HUES64 (cell line): ENCODE results near the gene PSMF1.

ENCODE experiments used
- H3K27ac ChIP-seq: 2 replicates; pipeline ENCODE4 v1.7.0; 2013; ENCODE audit warnings: low read depth, low read length, inconsistent platforms
- H3K27me3 ChIP-seq: 2 replicates; pipeline ENCODE4 v1.6.1; 2013; ENCODE audit warnings: mild to moderate bottlenecking, low read length; ENCODE audit not compliant: insufficient read depth
- H3K36me3 ChIP-seq: 2 replicates; pipeline ENCODE4 v1.6.1; 2013; ENCODE audit warnings: mild to moderate bottlenecking, low read length; ENCODE audit not compliant: insufficient read depth
- H3K4me1 ChIP-seq: 2 replicates; pipeline ENCODE4 v1.6.1; 2013; ENCODE audit warnings: mild to moderate bottlenecking, low read length, moderate library complexity; ENCODE audit not compliant: insufficient read depth
- H3K4me3 ChIP-seq: 2 replicates; pipeline ENCODE4 v1.5.1; 2013; ENCODE audit warnings: mild to moderate bottlenecking, low read length, moderate library complexity
- H3K9ac ChIP-seq: 2 replicates; pipeline ENCODE4 v1.6.1; 2013; ENCODE audit warnings: mild to moderate bottlenecking, low read depth, low read length
- H3K9me3 ChIP-seq: 2 replicates; pipeline ENCODE4 v1.6.1; 2013; ENCODE audit warnings: low read depth, low read length; ENCODE audit not compliant: insufficient read depth
- WGBS: fragments of 150-250, 120-280 bp; methylation state at CpG from one replicate; pipeline ENCODE4 v1.1.7; 2013; ENCODE audit warnings: missing lambda C conversion rate; 5-methylcytosine and 5-hydroxymethylcytosine counted together

PSMF1 gene

DNA sequence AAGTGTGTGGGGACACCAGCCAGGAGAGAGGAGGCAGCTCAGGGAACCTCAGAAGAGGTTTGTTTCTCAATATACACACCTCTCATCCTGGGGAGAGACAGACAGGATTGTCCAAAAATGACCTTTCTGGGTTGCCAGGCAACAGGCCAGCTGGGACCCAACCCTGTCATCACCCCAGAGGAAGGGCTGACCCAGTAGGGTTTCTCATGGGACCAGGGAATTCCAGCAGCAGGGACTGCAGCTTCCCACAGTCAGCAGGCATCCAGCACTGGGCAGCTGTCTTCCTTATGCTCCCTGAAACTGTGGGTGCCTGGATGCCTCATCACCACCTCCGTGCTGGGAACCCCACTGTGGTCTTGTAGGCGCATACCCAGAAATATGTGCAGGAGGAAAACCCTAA lies 86.2 kb downstream of the PSMF1 start:
- Histone ChIP-seq H3K4me1 (no peaks in the 10 kb centered on the region), H3K4me3 (no peak overlapping the region), H3K27ac (no peak overlapping the region), H3K9ac (no peak overlapping the region), H3K36me3 (no peaks in the 10 kb centered on the region), H3K27me3 (no peaks in the 10 kb centered on the region), H3K9me3 (no peaks in the 10 kb centered on the region)
- WGBS = 92% methylated on average over 2 of the region's 2 CpGs

DNA sequence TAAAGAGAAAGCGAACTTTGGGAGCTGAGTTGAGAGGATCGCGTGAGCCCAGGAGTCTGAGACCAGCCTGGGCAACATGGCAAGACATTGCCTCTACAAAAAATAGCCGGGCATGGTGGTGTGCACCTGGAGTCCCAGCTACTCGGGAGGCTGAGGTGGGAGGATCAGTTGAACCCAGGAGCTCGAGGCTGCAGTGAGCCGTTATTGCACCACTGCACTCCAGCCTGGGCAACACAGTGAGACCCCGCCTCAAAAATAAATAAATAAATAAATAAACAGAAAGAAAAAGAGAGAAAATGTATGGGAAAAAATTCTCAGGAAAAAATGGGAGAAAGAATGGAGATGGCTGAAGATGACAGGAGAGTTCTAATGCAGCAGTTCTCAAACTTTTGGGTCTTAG lies 87.4 kb downstream of the PSMF1 start:
- no peaks in the 10 kb centered on the region for H3K4me1 ChIP-seq
- 94% methylated on average over 6 of the region's 8 CpGs for WGBS

DNA sequence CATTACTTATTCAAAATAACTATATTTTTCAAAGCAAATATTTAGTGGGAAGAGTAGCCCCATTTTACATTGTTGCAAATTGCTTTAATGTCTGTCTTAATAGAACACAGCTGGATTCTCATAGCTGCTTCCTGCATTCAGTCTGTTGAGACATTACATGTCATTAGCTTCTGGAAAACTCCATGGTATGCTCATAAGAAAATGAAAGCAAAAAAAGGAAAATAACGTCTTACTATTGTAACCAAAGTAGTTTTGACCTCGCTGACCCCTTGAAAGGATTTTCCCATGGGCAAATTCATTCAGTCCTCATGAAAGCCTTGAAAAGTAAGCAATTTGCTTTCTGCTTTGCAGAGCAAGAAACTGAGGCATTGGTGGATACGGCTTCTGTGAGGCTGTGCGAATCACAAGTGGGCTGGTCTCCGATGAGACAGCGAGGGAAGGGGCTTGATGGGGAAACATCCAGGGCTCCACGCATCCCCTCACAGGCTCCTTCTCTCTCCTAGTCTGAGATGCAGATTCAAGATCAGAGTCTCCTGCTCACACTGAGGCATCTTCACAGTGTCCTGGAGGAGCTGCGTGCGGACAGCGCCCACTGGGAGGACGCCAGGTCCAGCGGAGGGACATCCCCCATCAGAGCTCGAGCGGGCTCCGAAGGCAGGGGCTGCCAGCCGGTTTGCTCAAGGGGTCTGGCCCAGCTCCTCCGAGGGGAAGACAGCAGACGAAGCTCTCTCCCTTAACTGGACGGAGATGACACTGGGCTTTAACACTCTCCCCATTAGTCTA lies 88.2 kb downstream of the PSMF1 start:
- Histone ChIP-seq H3K9me3 (no peaks in the 10 kb centered on the region), H3K4me1 (no peaks in the 10 kb centered on the region), H3K27ac (no peak overlapping the region), H3K27me3 (no peaks in the 10 kb centered on the region), H3K36me3 (no peaks in the 10 kb centered on the region), H3K9ac (no peak overlapping the region), H3K4me3 (no peak overlapping the region)
- 91% methylated on average over 19 of the region's 19 CpGs for whole genome bisulfite sequencing

More for the DNA sequence above, 87.4 kb downstream of the PSMF1 start:
- H3K27ac ChIP-seq = no peak overlapping the region
- no peak overlapping the region for H3K4me3 ChIP-seq
- H3K9ac ChIP-seq = no peak overlapping the region
- H3K36me3 ChIP-seq = no peaks in the 10 kb centered on the region
- no peaks in the 10 kb centered on the region for H3K27me3 ChIP-seq
- H3K9me3 ChIP-seq = no peaks in the 10 kb centered on the region

GRCh38 chr20:1207293-1207878 lies 89.0 kb downstream of the PSMF1 start:
- Histone ChIP-seq H3K4me3 (no peak overlapping the region), H3K36me3 (no peaks in the 10 kb centered on the region), H3K27ac (no peak overlapping the region), H3K9me3 (no peaks in the 10 kb centered on the region), H3K4me1 (peaks cover 5% of the 10 kb centered on the region), H3K27me3 (0 out of 2 replicates have a peak, but pooled peaks cover 2% of the 10 kb centered on the region), H3K9ac (no peak overlapping the region)
- 89% methylated on average over 3 of the region's 3 CpGs for WGBS

- H3K9ac ChIP-seq = no peak overlapping the region
- H3K27me3 ChIP-seq = peaks cover 13% of the 10 kb centered on the region; the same call in 1 of the 2 replicates
- 71% methylated on average over 4 of the region's 5 CpGs for WGBS
Measured at GRCh38 chr20:1209447-1210387, 91.3 kb downstream of the PSMF1 start.

GRCh38 chr20:1210501-1210900 lies 92.1 kb downstream of the PSMF1 start:
- Histone ChIP-seq H3K4me1 (peaks cover 13% of the 10 kb centered on the region), H3K27me3 (peaks cover 13% of the 10 kb centered on the region; the same call in 1 of the 2 replicates), H3K9me3 (no peaks in the 10 kb centered on the region), H3K4me3 (no peak overlapping the region), H3K27ac (no peak overlapping the region), H3K36me3 (no peaks in the 10 kb centered on the region), H3K9ac (no peak overlapping the region)
- WGBS = 96% methylated on average over 1 of the region's 1 CpG

More at GRCh38 chr20:1209447-1210387, 91.3 kb downstream of the PSMF1 start:
- Histone ChIP-seq H3K4me1 (peaks cover 9% of the 10 kb centered on the region), H3K4me3 (no peak overlapping the region), H3K9me3 (no peaks in the 10 kb centered on the region), H3K36me3 (no peaks in the 10 kb centered on the region), H3K27ac (no peak overlapping the region)

DNA sequence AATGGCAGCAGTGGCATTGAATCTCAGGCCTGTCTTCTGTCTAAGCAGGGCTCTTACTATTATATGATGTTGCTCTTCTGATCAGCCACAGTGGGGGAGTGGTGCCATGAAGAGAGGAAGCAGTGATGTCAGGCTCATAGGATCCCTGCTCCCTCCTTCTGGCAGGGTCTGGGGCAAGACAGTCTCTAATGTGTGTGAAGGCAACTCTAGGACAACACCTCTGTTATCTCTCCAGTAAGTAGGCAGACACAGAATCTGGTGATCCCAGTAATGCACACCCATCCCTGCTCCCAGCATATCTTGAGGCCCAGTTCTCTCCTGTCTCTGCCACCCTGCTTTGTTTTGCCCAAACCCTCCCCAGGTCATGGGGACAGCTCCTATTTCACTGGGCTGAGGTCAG lies 93.6 kb downstream of the PSMF1 start:
- Histone ChIP-seq H3K9ac (no peak overlapping the region), H3K4me3 (no peak overlapping the region), H3K36me3 (no peaks in the 10 kb centered on the region), H3K9me3 (no peaks in the 10 kb centered on the region), H3K27me3 (peaks cover 13% of the 10 kb centered on the region; the same call in 1 of the 2 replicates), H3K27ac (no peak overlapping the region; the same call in 1 of the 2 replicates), H3K4me1 (peaks cover 23% of the 10 kb centered on the region)

- H3K36me3 ChIP-seq = no peaks in the 10 kb centered on the region
- no peak overlapping the region for H3K9ac ChIP-seq
- no peaks in the 10 kb centered on the region for H3K9me3 ChIP-seq
- no peak overlapping the region for H3K4me3 ChIP-seq
- H3K4me1 ChIP-seq = peaks cover 23% of the 10 kb centered on the region
- WGBS = 17% methylated on average over 21 of the region's 21 CpGs
- H3K27me3 ChIP-seq = peaks cover 13% of the 10 kb centered on the region; the same call in 1 of the 2 replicates
- no peak overlapping the region; the same call in 1 of the 2 replicates for H3K27ac ChIP-seq
Measured at GRCh38 chr20:1212607-1213396, 94.4 kb downstream of the PSMF1 start.

- no peak overlapping the region for H3K27ac ChIP-seq
- H3K9ac ChIP-seq = no peak overlapping the region
- no peak overlapping the region for H3K4me3 ChIP-seq
- 96% methylated on average over 4 of the region's 4 CpGs for WGBS
- H3K36me3 ChIP-seq = no peaks in the 10 kb centered on the region
- no peaks in the 10 kb centered on the region for H3K9me3 ChIP-seq
- peaks cover 13% of the 10 kb centered on the region; the same call in 1 of the 2 replicates for H3K27me3 ChIP-seq
- peaks cover 23% of the 10 kb centered on the region for H3K4me1 ChIP-seq
Measured at GRCh38 chr20:1214838-1215261, 96.4 kb downstream of the PSMF1 start.

DNA sequence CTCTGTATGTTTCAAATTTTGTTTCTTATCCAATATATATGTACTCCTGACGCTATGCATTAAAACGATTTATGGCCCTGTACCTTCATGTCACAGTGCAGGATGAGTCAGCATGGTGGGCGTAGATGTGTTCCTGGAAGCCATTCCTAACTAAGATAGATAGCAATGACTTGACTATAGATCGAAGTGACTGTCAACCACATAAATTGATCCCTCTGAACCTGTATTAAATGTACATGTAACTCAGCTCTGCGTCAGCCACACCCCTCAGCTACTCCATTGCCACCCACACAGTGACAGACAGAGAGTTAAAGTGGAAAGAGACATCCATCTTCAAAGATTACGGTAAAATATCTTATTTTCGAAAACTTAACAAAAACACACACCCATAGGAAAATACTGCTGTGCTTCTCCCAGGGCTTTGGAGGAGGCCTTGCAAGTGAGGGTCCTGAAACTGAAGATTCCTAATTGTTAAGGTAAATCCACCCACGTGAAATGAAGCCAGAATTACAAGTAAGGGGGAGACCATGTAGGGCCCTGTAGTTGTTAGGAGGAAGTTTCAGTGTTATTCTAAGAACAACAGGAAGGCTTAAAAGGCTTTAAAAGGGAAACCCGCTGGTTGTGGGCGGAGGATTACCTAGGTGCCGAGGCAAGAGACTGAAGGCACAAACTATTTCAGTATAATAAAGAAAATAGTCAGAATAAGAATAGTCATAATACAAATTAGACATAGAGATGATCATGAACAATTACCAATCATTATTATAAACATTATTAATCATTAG lies 97.2 kb downstream of the PSMF1 start:
- 85% methylated on average over 10 of the region's 11 CpGs for WGBS
- 0 out of 2 replicates have a peak overlapping the region, but pooled peaks have one; percentile 28 for H3K27ac ChIP-seq
- no peak overlapping the region for H3K4me3 ChIP-seq
- H3K9me3 ChIP-seq = no peaks in the 10 kb centered on the region
- H3K27me3 ChIP-seq = peaks cover 13% of the 10 kb centered on the region; the same call in 1 of the 2 replicates
- no peak overlapping the region for H3K9ac ChIP-seq
- no peaks in the 10 kb centered on the region for H3K36me3 ChIP-seq
- H3K4me1 ChIP-seq = peaks cover 23% of the 10 kb centered on the region
